GM23248 (cell line): ENCODE data around the gene SEMA4D.

Experiments
- EZH2 ChIP-seq: fragments of 200-600 bp; sonication (generic); IDR thresholded peaks from 2 replicates; pipeline ENCODE4 v1.6.1; 2018; ENCODE audit warnings: antibody characterized with exemption, mild to moderate bottlenecking; ENCODE audit not compliant: insufficient read depth, poor library complexity, severe bottlenecking
- EZH2phosphoT487 ChIP-seq: fragments of 200-600 bp; sonication (generic); IDR thresholded peaks from 2 replicates; pipeline ENCODE4 v1.6.1; 2018; ENCODE audit warnings: antibody characterized with exemption, moderate library complexity, mild to moderate bottlenecking, low read depth; ENCODE audit not compliant: insufficient read depth

DNA sequence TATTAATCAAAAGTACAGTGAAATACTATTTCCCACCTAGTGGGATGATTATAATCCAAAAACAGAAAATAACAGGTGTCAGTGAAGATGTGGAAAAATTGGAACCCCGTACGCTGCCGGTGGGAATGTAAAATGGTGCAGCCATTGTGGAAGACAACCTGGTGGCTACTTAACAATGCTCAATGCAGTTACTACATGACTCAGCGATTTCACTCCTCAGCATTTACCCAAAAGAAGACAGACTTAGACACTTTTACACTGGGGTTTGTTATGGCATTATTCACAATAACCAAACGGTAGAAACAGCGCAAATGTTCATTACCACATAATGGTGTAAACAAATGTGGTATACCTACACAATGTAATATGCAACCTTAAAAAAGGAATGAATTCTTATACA lies 155.7 kb downstream of the SEMA4D start:
- no peak for TF ChIP-seq EZH2
- TF ChIP-seq EZH2phosphoT487 = no peak
